GM18520 (cell line): ENCODE data around the gene GPR12.
"Not testable (repeated sequence)": the region's sequence is repeated elsewhere in the genome, so short reads cannot be mapped to it uniquely, and the experiment has no call there.

ENCODE experiments used
- ATAC-seq: cut with Tn5 transposase; IDR thresholded peaks from one replicate; pipeline ENCODE4 v1.9.1; 2021; ENCODE audit not compliant: unreplicated experiment

GPR12 gene

DNA sequence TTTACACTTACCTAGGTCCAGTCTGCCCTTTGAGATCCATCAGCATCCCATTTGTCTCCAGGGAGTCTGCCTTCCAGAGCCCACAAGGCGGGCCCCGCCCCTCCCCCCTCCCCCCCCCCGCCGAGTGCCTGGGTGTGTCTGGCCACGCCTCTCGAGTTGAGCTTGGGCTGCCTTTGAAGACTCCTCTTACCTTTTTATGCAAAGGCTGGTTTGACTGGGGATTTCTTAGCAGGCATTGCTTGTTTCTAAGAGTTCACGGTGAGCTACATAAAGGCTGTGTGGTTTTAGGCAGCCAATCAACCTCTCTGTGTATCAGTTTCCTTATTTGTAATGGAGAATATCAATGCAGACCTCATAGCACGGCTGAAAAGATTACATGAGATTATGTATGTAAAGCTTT is 11.3 kb downstream of the GPR12 start:
- no peak for ATAC-seq

DNA sequence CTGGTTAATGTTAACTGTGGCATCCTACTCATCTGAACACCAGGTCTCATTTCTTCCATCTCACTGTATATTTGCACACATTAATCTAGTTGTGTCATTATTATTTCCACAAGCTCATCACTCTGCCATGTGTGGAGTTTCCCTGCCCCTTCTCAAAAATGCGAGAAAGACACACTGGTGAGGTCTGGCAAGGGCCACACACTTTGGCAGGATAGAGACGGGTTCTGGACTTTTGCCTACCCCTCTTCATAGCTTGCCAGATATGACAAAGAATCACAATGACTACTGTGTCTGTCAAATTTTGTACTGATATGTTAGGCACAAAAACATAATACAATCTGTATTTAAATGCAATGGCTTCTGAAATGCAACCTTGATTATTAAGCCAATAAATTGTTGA is 12.9 kb downstream of the GPR12 start:
- ATAC-seq: no peak

DNA sequence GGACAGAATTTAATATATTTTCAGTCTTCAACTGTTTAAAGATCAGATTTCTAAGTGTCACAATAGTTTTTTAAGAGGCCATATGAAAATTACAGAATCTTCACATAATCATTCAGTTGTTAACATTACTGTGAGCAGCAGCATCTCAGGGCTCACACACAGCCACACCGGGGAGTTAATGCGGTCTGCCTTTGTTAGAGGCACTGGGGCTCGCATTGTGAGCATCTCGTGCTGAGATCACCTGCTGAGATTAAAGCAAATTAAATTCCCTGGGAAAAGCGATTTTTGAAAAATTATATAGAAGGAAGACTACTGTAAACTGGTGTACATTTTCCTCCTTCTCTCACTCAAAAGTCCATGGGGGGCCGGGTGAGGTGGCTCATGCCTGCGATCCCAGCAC is 16.6 kb downstream of the GPR12 start:
- no peak for ATAC-seq

DNA sequence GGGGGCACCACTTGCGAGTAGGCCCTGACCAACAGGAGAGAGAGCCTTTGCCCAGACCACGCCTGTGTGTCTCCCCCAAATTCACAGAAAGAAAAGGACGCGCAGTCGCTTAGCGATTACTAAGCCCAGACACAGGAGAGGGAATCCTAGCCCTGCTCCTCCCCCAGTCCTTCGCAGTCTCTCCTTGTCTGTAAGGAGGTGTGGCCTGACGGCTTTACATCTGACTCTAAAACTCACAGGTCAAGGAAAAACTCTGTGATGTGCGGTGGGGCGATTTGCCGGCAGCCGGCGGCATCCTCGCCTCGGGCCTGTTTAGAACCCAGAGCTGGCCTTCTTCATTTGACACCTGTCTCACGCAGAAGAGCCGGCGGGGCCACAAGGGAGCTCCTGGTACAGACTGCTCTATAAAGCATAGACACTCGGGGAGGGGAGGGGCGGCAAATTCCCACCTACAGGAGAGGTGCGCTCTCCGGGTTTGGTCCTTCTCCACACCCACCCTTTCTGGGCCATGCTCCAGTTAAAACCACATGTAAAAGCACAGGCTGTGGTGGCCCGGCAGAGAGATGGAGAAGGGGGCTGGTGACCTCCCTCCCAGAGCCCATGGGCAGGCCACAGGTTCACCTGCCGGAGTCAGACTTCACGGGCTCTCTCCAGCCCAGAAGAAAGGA is 17.8 kb downstream of the GPR12 start:
- no peak for ATAC-seq

DNA sequence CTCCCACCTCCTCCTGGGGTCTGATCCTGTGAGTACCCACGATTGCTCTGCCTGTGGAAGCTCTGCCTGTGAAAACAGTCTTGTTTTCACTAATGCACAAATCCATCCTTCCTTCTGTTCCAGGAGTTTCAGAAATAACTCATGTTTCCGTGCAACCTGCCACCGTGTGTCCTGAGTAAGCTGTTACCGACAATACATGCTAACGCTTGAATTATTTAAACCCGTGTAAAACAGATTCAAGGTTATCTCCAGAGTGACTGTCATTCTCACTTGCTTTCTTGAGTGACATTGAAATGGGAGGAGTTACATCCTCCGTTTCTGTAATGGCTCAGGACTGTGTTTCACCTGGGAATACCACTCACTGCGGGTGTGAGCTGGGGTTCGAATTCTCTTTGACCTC is 24.9 kb downstream of the GPR12 start:
- no peak for ATAC-seq

DNA sequence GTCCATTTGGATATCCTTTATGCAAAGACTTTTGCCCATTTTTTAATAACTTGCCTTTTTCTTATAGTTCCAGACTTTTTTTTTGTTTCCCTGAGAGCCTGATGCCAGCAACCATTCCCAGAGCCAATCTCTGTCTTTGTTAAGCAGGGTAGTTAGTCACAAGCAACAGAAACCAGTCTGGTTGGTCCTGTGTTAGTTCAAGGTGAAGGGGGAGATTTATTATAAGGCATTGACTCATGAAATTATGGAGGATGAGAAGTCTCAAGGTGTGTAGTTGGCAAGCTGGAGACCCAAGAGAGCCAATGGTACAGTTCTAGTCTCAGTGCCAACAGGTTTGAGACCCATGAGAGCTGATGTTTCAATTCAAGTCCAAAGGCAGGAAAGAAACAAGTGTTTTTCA is 33.0 kb downstream of the GPR12 start:
- no peak for ATAC-seq

DNA sequence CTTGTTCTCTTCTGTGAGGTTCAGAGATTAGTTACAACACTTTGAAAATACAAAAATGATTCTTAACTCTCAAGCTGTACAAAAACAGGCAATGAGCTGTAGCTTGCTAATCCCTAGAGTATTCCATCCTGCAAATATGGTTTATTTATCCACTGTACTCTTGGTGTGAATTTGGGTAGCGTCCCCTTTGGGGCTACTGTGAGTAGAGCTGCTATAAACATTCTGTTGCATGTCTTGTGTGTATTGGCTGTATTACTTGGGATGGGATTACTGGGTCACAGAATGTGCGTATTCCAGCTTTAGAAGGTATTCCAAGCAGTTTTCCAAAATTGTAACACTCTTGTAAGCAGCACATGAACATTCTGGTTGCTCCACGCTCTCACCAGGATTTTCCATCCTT is 33.5 kb downstream of the GPR12 start:
- no peak for ATAC-seq

DNA sequence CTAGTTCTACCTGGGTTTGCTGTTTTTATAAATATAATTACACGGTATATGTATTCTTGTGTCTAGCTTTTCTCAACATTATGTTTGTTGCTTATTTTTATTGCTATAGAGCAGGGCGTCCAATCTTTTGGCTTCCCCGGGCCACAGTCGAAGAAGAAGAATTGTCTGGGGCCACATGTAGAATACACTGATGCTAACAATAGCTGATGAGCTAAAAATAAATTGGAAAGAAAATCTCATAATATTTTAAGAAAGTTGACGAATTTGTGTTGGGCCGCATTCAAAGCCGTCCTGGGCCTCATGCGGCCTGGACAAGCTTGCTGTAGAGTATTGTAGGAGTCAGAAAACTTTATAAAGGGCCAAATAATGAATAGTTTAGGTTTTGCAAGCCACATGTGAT is 33.9 kb downstream of the GPR12 start:
- no peak for ATAC-seq

DNA sequence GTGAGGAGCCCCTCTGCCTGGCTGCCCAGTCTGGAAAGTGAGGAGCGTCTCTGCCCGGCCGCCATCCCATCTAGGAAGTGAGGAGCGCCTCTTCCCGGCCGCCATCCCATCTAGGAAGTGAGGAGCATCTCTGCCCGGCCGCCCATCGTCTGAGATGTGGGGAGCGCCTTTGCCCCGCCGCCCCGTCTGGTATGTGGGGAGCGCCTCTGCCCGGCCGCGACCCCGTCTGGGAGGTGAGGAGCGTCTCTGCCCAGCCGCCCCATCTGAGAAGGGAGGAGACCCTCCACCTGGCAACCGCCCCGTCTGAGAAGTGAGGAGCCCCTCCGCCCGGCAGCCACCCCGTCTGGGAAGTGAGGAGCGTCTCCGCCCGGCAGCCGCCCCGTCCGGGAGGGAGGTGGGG is 37.0 kb downstream of the GPR12 start:
- not testable (repeated sequence) for ATAC-seq

DNA sequence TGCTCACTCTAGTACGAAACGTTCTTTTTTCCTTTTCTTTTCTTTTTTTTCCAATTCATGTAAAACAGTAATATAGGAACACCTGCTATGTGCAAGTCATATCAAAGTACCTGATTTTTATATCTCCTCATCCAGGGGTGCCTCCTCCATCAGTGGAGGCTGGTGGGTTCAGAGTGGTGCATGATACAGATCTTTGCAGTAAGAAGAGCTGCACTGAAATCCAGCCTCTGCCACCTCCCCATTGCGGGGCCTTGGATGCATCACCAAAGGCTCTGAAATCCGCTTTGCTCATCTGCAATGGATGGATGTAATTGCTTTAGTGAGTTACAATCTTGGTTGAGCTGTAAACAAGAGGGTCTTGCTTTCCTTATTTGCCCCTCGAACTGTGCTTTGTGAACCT is 38.3 kb downstream of the GPR12 start:
- no peak for ATAC-seq

DNA sequence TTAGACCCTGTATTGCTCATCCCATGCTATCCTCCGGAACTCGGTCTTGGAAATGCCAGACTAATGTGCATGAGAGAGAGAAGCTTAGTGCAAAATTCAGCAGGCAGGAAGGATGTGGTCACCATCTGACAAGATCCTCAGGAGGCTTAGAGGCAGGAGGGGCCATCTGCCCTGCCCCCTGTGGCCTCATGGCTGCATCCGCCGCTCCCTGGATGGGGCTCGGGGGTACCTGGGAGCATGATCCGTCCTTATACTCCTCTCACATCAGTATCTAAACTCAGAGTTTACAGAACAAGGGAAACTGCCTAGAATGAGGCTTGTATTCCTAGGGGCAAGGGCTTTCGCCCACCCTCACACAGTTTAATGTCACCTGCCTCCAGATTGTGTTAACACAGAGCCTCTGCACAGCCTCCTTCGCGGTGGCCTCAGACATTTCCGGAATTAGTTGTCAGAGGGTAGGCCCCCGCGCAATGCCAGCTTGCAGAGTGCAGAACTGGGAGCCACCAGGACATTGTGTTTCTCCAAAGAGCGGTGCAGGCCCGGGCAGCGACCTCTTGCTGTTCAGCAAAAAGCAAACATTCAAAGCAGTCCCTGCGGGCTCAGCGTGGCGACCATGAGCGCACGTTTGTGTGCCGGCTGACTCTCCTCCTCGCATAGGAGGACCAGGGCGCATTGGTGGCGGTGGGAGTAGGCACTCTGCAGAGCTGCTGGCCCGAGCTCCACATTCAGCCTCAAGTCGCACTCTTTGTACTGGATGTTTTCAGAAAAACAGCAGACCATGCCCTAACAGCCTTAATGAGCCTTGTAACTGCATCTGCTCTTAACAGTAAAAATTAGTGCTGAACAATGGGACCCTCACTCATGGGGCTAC is 39.1 kb downstream of the GPR12 start:
- ATAC-seq: no peak

DNA sequence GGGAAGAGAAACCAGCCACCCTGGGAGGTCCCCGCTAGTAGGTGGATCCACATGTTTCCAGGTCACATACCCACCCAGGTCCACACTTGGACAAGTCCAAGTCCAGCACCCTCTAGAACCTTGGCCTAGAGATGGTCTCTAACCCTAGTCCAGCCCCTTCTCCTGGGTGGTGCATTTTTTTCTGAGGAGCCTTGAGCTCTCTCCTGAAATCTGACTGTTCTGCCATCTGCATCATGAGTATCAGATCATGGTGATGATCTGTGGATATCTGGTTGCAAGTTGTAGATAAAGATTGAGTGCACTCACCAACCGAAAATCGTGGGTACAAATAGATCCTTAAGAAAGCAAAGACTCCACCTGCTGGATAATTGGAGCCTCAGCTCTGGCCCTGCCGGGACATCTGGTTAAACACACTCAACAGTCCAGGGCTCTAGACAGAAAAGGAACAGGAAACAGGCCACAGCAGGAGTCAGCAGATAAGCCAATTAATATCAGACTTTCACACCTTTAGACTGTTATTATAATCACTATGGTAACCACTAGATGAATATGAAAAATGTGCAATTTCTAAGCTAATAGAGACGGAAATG is 41.1 kb downstream of the GPR12 start:
- no peak for ATAC-seq

DNA sequence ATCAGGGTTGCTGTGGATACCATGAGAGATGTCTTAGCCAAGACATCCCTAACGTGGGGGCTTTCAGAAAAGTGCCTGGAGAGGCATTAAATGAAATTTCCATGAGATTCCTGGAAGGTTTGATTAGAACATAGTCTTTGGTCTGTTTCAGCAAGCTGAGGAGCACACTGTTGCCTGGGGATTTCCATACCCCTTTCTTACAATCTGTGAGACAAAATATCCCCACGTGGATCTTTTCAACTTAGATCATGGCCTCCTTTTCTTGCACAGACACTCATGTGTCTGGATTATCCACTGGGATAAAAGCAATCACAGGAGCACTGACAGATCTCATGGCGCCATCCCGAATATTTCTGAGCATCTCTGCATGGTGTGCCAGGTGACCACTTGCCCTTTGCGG is 41.7 kb downstream of the GPR12 start:
- ATAC-seq: no peak

DNA sequence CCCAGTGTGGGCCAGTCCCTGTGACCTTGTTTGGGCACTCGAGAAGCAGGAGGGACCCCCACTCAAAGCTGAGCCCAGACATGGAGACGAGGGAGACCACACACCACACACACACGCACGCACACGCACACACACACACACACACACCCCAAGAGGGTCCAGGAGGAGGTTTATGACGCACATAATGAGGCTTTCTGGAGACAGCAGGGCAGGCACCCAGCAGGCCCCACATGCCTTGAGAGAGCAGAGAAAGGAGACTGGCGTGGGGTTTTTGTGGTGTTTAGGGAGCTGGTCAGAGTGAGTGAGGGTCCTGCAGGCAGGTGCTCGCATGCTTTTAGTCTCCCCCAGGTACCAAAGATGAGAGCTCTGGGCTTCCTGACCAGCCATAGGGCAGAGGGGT is 42.4 kb downstream of the GPR12 start:
- no peak for ATAC-seq

DNA sequence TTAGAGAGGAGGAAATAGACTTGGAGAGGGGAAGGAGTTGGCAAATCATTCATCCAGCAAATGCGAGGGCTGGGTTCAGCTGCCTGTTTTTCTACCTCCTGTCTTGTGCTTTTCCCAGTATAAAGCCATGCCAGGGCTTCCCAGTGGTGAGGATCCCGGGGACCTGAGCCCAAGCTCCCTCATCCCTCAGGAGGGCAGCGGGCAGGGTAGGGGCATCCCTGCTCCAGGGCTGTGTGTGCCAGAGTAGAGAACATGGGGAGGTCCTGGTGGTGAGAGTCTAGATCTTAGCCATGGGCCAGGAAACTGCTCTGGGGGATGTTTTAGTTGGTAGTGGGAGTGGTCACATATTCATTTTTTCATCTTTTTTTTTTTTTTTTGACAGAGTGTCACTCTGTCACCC is 43.6 kb downstream of the GPR12 start:
- ATAC-seq: no peak

DNA sequence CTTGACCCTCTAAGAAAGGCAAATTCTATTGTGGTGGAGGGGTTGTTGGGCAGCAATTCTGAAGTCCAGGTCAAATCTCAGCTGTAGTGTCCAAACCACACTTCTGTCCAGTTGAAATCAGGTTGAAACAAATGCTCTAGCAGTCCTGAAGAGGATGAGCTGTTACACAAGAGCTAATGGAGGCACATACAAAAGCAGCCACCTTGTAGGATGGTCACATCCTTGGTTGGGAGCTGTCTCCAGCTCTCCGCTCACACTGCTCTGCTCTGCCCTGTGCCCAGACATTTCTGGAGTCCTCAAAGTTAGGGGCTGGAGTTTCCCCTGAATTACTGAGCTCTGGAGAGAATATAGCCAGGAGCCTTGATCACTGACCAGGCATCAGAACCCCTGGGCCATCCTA is 47.2 kb downstream of the GPR12 start:
- no peak for ATAC-seq

DNA sequence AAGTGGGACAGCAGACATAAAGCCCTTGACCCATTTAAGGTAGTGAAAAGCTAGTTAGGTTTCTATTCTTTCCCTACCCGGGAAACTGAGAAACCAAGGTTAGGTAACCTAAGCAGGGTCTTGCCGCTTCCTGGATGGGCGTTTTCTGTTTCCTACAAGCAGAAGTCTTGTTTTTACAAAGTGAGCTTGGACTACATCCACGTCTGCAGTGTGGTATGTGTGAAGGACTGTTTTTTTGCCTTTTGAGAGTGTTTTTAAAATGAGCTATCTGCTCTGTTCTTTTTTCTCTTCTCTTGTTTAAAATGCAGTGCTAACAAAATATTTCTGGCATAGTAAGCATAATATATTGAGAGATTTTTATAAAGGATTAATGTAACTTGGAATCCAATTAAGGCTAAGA is 49.4 kb downstream of the GPR12 start:
- ATAC-seq: no peak

DNA sequence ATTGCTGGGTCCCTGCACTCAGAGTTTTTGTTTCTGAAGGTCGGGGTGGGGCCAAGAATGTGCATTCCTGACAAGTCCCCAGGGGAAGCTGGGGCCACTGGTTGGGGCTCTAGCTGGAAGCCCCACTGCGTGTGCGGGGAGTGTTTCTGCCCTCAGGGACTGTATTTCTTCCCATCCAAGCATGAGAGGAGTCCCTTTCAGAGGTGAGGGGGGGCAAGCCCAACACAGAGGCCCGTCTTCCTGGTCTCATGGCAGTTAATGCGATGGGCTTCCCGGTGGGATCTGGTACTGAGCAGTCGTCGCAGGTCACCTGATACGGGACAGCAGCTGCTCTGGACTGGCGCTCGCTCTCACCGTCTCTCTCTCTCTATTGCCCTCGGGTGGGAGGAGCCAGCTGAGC is 50.4 kb downstream of the GPR12 start:
- no peak for ATAC-seq

DNA sequence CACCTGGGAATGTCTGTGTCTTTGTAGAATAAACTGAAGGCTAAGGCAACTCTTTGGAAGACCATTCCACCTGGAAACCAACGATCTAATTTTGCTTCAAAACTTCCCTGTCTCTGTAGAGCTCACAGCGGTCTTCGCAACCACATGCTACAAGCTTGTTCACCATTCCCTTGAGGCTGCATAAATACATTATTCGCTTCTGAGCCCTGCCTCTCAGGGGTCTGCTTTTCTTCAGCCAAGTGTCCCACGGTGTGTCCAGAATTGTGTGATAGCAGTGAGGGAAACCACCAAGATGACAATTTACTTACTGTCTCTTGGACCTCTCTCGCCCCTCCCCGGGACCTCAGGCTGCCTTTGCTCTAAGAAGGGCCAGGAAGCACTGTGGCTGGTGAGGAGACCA is 51.1 kb downstream of the GPR12 start:
- ATAC-seq: no peak

DNA sequence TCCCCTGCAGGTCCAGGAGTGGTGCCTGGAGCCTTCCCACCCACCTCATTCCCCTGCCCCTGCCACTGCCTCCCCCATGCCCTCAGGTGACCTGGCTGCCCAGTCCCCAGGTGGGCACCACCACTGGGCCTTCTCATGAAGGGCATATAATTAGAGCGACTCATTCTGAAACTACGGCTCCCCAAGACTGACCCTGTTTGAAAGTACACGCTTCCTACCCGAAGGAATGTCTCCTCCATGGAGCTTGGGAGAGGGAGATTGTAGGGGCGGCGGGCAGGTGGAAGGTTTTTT is 52.6 kb downstream of the GPR12 start:
- ATAC-seq: no peak

DNA sequence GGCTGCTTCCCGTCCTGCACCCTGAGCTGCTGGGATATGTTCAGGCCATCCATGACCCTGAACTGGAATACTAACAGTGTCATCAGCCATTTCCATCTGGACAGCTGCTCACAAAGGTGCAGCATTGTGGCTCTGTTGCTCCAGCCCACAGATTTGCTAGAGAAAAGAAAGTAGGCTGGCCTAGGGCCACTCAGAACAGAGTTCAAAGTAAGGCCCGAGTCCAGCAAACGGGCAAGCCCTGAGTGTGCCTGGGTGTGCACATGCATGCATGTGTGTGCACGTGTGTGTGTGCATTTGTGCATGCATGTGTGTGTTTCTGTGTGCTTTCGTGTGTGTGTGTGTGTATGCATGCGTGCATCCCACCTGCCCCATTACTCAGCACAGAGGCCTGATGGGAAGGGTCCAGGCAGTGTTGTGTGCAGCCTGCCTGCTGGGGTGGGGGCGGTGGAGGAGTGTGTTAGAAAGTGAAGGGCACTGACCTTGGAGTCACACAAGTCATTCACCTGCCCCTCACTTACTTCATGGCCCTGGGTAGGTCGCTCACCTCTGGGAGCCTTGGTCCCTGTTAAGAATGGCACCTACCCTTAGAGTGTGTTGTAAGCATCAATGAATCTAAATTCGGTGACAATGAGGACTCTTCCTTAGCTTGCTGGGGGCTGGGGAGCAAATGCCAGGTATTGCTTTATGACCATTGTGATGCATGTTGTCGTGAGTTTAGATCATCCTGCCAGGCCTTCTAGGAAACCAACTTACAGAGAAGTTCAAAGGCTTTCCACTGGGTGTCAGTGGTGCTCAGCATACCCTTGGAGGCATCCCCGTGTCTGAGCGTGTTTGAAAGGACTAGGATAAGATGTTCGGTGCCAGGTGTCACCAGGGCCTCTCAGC is 53.2 kb downstream of the GPR12 start:
- no peak for ATAC-seq

DNA sequence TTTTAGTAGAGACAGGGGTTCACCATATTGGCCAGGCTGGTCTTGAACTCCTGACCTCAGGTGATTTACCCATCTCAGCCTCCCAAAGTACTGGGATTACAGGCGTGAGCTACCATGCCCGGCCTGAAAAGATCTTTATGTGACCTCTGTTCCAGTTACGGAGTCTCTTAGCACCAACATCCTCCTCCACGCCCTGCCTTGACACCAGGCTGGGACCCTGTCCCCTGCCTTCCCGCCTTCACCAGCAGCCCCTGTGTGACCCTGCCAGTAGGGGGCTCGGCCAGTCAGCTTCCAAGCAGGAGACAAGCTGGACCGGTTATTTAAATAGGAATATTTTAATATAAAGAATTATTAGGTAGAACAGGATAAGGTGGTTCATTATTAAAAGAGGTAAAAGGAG is 54.2 kb downstream of the GPR12 start:
- ATAC-seq: no peak
